ENCODE results near the gene PLEKHM1.

PLEKHM1 gene

GRCh38 chr17:45409659-45410076 is 80.9 kb downstream of the PLEKHM1 start:
- Histone ChIP-seq H3K27ac (ENCODE audit: low read depth, low read length) (peak overlapping the region; percentile 72), H3K36me3 (ENCODE audit: control insufficient read depth, low read length) (peaks cover 18% of the 10 kb centered on the region), H3K79me2 (ENCODE audit: control insufficient read depth, low read length) (peaks cover 36% of the 10 kb centered on the region), H4K20me1 (ENCODE audit: control insufficient read depth, insufficient read depth, low read depth, low read length) (no peaks in the 10 kb centered on the region; the same call in 1 of the 2 replicates), H3K9me2 (replicated peaks; ENCODE audit: control insufficient read depth, low read length) (no peaks in the 10 kb centered on the region), H3K27me3 (ENCODE audit: control insufficient read depth, low read length) (no peaks in the 10 kb centered on the region), H3K4me1 (ENCODE audit: control insufficient read depth, low read length) (peaks cover 77% of the 10 kb centered on the region), H3K4me2 (ENCODE audit: low read length) (peak overlapping the region; percentile 98), H3F3A (ENCODE audit: control insufficient read depth, insufficient read depth) (0 out of 2 replicates have a peak, but pooled peaks cover 3% of the 10 kb centered on the region), H3K9me3 (ENCODE audit: control insufficient read depth, insufficient read depth, low read length) (no peaks in the 10 kb centered on the region), H3K4me3 (ENCODE audit: low read length) (peak overlapping the region; percentile 90)
- TF ChIP-seq CTCF (IDR thresholded peaks at IDR 0.05; ENCODE audit: low read depth, low read length, poor library complexity, severe bottlenecking), result no peak
- no peak for TF ChIP-seq EZH2phosphoT487 (IDR thresholded peaks at IDR 0.05; ENCODE audit: borderline replicate concordance, low read length)

GRCh38 chr17:45408611-45409421 is 81.7 kb downstream of the PLEKHM1 start:
- H3K27me3 ChIP-seq (ENCODE audit: control insufficient read depth, low read length), result no peaks in the 10 kb centered on the region
- H3F3A ChIP-seq (ENCODE audit: control insufficient read depth, insufficient read depth), result 0 out of 2 replicates have a peak, but pooled peaks cover 3% of the 10 kb centered on the region
- TF ChIP-seq EZH2phosphoT487 (IDR thresholded peaks at IDR 0.05; ENCODE audit: borderline replicate concordance, low read length) (no peak), CTCF (IDR thresholded peaks at IDR 0.05; ENCODE audit: low read depth, low read length, poor library complexity, severe bottlenecking) (no peak)
- H3K27ac ChIP-seq (ENCODE audit: low read depth, low read length), result peak overlapping the region; percentile 72; the same call in 1 of the 2 replicates
- H3K4me1 ChIP-seq (ENCODE audit: control insufficient read depth, low read length), result peaks cover 77% of the 10 kb centered on the region
- peak overlapping the region; percentile 98 for H3K4me2 ChIP-seq (ENCODE audit: low read length)
- peaks cover 36% of the 10 kb centered on the region for H3K79me2 ChIP-seq (ENCODE audit: control insufficient read depth, low read length)
- no peaks in the 10 kb centered on the region for H3K9me3 ChIP-seq (ENCODE audit: control insufficient read depth, insufficient read depth, low read length)
- no peaks in the 10 kb centered on the region; the same call in 1 of the 2 replicates for H4K20me1 ChIP-seq (ENCODE audit: control insufficient read depth, insufficient read depth, low read depth, low read length)
- H3K9me2 ChIP-seq (replicated peaks; ENCODE audit: control insufficient read depth, low read length), result no peaks in the 10 kb centered on the region
- peak overlapping the region; percentile 90 for H3K4me3 ChIP-seq (ENCODE audit: low read length)
- H3K36me3 ChIP-seq (ENCODE audit: control insufficient read depth, low read length), result peaks cover 26% of the 10 kb centered on the region

- H3K4me2 ChIP-seq (ENCODE audit: low read length), result peak overlapping the region; percentile 29; the same call in 1 of the 2 replicates
- no peak for TF ChIP-seq CTCF (IDR thresholded peaks at IDR 0.05; ENCODE audit: low read depth, low read length, poor library complexity, severe bottlenecking)
- no peak for TF ChIP-seq EZH2phosphoT487 (IDR thresholded peaks at IDR 0.05; ENCODE audit: borderline replicate concordance, low read length)
- no peak overlapping the region for H3K4me3 ChIP-seq (ENCODE audit: low read length)
These were observed 84.4 kb downstream of the PLEKHM1 start for GRCh38 chr17:45406107-45406506.

More at GRCh38 chr17:45406107-45406506, 84.4 kb downstream of the PLEKHM1 start:
- no peaks in the 10 kb centered on the region for H3K9me3 ChIP-seq (ENCODE audit: control insufficient read depth, insufficient read depth, low read length)
- H3K27ac ChIP-seq (ENCODE audit: low read depth, low read length), result no peak overlapping the region
- H3K27me3 ChIP-seq (ENCODE audit: control insufficient read depth, low read length), result no peaks in the 10 kb centered on the region
- peaks cover 36% of the 10 kb centered on the region for H3K79me2 ChIP-seq (ENCODE audit: control insufficient read depth, low read length)
- no peaks in the 10 kb centered on the region; the same call in 1 of the 2 replicates for H4K20me1 ChIP-seq (ENCODE audit: control insufficient read depth, insufficient read depth, low read depth, low read length)
- H3K4me1 ChIP-seq (ENCODE audit: control insufficient read depth, low read length), result peaks cover 61% of the 10 kb centered on the region
- H3K36me3 ChIP-seq (ENCODE audit: control insufficient read depth, low read length), result peaks cover 48% of the 10 kb centered on the region
- H3F3A ChIP-seq (ENCODE audit: control insufficient read depth, insufficient read depth), result 0 out of 2 replicates have a peak, but pooled peaks cover 3% of the 10 kb centered on the region
- H3K9me2 ChIP-seq (replicated peaks; ENCODE audit: control insufficient read depth, low read length), result no peaks in the 10 kb centered on the region

Measured in DOHH2 (cell line).